Inflammatory macrophage (primary cell): ENCODE data around the gene DQX1.
"Not testable (repeated sequence)": the region's sequence is repeated elsewhere in the genome, so short reads cannot be mapped to it uniquely, and the experiment has no call there.

Source experiments
- DNase-seq, 2 donors: peaks; one replicate each; pipeline ENCODE4 v3.0.0-alpha.2; 2020 to 2022
- total RNA-seq, 18 experiments: gene quantifications; one replicate each; lab custom pipeline; 2026; ENCODE audit warnings: mixed read lengths in 6 of 18, inconsistent platforms in 2 of 18; lab: John Stamatoyannopoulos, UW

DQX1 gene, protein sequence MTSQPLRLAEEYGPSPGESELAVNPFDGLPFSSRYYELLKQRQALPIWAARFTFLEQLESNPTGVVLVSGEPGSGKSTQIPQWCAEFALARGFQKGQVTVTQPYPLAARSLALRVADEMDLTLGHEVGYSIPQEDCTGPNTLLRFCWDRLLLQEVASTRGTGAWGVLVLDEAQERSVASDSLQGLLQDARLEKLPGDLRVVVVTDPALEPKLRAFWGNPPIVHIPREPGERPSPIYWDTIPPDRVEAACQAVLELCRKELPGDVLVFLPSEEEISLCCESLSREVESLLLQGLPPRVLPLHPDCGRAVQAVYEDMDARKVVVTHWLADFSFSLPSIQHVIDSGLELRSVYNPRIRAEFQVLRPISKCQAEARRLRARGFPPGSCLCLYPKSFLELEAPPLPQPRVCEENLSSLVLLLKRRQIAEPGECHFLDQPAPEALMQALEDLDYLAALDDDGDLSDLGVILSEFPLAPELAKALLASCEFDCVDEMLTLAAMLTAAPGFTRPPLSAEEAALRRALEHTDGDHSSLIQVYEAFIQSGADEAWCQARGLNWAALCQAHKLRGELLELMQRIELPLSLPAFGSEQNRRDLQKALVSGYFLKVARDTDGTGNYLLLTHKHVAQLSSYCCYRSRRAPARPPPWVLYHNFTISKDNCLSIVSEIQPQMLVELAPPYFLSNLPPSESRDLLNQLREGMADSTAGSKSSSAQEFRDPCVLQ
- 0 to 0.33 (median 0.12) reads per million in 18 experiments for total RNA-seq

DNA sequence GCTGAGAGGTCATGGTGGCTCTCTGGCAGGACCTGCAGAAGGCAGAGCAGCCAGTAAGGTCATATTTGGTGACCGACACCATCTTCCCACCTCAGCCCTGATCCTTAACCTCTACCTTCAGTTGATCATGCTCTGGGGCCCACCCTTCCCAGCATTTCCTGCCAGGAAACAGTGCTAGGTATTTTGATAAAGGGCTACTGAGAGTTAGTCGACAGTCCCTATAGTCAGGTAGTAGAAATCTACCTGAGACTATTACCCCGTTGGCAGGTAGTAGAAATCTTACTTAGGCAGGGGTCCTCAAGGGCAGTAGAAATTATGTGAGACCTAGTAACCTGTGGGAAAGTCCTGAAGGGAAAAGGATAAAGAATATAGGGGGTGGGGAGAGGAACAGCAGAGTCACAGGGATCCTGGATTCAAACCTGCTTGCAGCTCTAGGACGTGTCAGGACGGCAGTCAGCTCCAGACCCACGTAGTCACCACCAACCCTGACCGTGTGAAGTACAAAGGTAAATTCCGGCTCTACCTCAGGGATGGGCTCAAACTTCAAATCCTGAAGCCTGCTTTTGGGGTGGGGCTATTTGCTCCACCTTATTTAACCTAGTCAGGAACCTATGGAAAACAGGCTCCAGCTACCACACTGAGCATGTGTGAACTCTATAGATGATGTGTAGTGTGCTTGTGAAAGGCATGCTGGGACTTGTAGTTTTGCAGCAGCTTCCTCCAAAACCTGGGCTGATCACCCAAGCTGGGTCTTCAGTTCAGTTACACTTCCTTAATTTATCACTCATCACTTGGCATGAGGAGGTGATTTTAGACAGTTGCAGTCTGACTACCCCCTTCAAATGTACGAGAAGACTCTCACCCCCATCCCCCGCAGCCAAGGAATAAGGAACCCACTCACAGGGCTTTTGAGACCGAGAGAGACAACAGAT lies at the start of gene DQX1:
Gene DQX1 (minus strand): TSS at position 515 of the 932 bp plus-strand sequence. CDS start 502 bp downstream, at position 13.
- peak; percentile 52 to 55 for DNase-seq

DNA sequence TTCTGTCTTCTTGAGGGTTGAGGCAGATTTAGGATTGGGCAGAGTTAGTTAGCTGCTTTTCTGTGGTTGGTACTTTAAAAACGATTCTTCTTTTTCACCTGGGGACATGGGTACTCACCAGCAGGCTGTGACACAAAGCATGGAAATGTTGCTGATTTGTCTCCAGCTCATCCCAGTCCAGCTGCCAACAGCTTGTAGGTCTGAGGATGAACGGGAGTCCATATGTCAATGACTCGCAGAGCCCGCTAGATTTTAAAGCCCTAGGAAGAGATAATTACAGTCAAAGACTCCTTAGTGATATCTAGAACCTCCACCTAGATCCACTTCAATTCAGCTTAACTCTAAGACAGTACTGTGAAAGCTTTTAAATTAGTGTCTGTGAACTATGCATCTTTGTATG lies 49.3 kb upstream of the DQX1 start:
- no peak for DNase-seq

DNA sequence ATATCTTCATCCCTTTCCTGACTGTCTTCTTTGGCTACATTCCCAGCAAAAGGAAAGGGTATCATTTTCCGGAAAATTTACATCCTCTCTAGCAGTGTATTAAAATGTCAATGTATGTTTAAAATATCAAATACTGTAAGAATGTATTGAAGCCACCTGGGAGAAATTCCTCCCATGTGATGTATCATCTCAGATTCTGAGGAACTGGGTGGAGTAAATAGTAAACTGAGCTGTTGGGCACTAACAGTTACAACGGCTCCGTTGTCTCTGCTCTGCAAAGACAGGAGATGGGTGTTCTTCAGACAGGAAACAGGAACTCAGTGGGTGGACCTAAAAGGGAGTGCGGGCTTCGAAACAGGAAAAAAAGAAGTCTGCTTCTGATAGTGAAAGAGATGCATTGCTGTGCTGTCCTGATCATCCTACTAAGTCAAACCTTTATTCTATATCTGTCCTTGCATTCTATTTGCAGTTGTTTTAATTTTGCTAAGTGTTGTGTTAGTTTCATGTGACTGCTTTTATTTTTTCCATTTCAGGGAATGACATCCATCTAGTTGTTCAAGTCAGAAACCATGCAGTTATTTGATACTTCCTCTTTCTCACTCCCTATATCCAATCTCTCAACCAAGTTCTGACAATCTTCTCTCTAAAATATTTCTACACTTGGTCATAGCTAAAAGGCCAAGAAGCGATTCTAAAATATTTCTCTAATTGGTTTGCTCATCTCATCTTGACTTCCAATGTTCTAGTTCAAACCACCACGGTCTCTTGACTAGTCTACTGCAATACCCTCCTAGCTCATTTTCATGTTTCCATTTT lies 47.9 kb upstream of the DQX1 start:
- DNase-seq: peak; percentile 83 to 85

DNA sequence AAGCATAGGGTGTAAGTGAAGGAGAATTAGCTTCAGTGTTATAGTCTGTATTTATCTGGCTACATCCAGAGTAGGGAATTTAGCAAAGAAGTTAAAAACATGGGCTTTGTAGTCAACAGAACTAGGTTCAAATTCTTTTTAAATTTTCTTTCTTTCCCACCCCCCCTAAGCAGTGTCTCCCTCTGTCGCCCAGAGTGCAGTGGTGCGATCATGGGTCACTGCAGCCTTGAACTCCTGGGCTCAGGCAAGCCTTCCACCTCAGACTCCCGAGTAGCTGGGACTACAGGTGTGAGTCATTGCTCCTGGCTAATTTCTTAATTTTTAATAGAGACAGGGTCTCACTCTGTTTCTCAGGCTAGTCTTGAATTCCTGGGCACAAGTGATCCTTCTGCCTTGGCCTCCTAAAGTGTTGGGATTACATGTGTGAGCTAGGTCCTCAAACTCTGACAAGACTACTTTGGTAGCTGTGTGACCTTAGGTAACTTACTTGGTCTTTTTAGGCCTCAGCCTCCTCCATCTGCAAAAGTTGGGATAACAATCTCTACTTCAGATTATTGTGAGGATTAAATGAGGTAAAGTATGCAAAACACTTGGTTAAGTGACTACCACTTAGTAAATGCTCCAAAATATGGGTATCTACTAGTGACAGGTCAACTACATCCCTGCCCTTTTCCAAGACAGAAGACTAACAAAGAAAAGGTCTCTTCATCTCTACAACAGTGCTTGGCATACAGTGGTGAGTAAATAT lies 46.3 kb upstream of the DQX1 start:
- no peak for DNase-seq

DNA sequence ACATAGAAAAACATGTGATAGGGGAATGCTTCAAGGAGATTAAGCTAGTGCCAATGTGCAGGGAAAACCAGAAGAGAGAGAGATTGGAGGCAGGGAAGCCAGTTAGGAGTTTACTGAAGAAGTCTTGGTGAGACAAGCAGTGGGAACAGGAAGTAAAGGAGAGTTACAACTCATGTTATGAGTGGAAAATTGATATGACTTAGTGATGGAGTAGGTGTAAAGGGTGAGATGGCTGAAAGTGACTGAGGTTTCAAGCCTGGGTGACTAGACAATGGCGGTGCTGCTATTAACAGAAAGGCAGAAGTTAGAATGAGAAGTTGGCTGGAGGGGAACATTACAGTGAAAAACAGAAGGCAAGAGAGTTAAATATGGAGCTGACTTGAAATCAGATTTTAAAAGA lies 45.0 kb upstream of the DQX1 start:
- DNase-seq: peak; percentile 72 to 82

DNA sequence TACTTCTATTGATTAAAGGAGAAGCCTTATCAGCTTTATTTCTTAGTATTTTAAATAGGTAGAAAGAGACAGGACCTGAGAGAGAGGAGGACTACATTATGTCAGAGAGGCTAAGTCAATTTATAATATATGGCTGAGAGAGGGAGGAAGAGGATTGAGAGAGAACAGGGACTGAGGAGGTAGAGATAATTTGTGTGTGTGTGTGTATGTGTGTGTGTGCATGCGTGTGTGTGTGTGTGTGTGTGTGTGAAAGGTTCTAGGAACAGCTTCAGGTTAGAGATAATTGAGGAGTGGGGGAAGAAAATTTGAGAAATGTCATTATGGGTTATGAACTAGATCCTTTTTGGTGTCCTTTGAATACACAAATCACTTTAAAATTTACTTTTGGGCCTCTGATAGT lies 43.7 kb upstream of the DQX1 start:
- no peak for DNase-seq

DNA sequence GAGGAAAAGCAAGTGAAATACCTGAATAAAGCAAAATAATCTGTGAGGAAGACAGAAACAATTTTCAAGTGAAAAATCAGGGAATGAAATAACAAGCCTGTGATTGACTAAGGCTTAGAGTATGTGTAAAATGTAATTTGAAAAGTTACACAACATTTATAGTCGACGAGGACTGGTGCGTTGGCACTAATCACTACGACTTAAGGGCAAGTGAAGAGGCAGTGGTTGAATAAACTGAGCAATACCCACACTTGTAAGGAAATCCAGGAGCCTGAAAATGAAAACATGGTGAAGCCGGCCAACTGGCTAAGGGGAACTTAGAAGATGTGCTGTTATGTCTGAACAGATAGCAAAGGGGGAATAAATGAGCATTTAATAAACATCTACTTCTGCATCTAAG lies 41.9 kb upstream of the DQX1 start:
- DNase-seq: peak; percentile 48 to 60

DNA sequence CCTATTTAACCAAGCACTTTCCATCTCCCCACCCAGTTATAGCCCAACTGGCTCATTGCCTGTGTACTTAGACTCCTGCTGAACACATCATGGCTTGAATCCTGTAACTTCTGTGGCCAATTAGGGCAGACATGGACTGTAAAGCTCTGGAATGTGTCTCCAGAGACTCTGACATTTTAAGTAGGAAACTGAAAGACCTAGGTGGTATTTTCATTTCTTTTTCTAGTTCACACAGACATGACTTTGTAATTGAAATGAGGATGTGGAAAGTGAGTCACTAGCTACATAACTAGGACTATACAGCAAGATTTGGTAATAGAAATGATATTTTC lies 40.7 kb upstream of the DQX1 start:
- peak; percentile 30 to 56 for DNase-seq

DNA sequence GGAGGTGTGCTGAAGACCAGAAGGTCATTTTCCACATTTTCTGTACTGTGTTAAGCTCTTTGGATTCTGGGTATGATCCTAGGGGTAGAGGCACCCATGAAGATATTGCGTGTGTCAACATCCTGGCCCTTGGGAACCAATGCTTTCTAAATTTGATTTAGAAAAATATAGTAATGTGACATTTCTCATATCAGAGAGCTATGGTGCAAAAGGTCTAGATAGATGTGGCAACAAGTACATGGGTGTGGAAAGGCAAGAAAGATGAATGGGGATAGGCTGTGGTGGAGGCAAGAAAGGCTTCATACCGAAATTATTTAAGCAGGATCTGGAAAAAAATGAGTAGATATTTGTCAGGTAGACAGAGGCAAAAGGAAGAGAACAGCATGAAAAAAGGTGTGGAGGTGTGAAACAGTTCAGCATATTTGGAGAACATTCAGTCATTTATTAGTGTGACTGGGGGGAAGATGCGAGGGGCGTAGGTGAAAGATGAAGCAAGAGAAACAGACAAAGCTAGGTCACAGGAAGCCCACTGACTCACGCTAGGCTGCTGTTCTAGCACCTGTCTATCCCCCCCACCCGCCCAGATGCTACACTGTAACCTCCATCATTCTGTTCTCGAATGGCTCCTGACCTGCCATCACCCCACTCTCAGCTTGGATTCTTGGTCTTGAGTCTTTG lies 40.2 kb upstream of the DQX1 start:
- peak; percentile 30 to 55 for DNase-seq

DNA sequence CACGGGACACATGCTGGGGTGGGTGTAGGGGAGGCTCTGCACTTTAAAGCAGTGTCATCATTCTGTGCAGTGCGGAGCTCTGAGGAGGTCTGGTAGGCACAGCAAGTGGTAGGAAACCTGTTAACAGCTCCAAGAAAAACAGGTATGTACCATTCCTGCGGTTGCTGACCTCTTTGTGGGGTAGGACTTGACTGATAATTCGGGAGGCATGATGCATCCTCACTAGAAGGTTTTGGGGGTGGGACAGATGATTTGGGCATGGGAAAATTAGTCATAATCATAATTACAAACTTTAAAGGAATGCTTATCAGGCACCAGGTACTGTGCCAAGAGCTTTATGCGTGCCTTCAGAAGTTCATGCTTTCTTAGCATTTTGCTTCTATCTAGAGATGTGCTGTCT lies 38.2 kb upstream of the DQX1 start:
- no peak for DNase-seq

DNA sequence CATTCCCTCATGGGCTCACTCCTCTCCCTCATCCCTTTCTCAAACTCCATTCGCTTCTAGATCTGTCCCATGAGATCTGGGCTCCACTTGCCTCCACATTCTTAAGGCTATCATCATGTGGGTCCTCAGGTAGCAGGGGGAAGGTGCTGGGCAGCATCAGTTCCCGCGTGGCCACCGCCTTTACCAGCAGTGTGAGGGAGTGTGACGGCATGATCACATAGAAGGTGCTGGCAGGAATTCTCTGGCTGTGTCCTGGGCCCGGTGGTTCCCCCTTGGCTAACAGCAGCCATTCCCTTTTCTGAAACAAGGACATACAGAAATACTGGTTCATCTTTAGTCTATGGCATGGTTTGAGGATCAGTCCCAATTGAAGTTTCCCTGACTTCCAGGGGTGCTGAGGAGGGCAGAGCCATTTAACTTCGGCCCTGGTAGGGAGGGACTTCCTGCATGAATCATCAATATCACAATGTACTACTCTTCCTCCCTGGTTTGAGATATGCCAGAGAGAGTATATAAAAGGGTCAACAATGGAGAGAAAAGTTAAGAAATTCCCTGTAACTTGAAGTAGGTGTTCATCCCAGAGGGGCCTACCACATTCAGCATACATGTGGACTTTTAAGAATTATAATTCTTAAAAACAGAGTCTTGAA lies 36.2 kb upstream of the DQX1 start:
- peak in 1 of 2 donors; percentile 26 for DNase-seq

DNA sequence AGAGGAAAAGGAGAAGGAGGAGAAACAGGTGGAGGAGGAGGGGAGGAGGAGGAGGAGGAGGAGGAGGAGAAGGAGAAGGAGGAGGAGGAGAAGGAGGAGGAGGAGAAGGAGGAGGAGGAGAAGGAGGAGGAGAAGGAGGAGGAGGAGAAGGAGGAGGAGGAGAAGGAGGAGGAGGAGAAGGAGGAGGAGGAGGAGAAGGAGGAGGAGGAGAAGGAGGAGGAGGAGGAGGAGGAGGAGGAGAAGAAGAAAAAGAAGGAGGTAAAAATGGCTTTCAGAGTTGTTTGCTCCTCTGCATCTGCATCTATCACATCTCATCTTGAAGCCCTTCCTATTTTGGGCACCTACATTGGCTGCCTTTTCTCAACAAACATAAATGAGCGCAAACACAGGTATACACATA lies 35.0 kb upstream of the DQX1 start:
- DNase-seq: not testable (repeated sequence)

DNA sequence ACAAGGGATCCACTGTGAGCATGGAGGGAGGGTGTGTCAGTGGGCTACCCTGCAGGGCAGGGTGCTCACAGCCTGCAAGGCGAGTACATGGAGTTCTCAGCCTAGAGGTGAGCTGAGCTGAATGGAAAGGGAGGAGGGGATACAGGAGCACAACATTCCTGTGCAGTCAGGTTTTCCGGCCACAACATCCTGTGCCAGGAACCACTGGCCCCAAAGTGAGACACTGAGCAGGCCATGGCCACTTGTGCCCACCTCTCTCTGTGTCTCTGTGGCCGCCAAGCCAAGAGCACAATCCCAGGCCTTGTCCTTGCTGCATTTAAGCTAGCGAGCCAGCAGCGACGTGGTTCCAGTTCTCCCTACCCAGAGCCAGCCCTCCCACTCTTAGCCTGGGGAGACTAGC lies 34.6 kb upstream of the DQX1 start:
- peak in 1 of 2 donors; percentile 46 for DNase-seq

DNA sequence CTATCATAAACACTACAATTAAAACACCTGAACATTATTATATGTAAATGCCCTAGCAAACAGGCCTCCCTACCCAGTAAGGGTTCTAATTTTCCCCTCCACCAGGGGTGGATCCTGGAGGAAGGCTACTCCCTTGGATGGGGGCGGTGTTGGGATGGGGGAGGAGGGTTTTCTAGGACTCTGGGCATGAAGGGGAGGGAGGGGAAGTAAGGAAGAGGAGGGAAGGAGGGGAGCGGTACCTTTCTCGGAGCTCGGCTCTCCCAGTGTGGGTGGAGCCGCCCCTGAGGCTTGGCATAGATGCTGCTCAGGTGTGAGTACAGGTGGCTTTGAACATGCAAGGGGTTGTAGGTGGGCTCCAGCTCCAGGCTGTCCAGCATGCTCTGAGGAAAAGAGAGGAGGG lies 33.9 kb upstream of the DQX1 start:
- no peak for DNase-seq

DNA sequence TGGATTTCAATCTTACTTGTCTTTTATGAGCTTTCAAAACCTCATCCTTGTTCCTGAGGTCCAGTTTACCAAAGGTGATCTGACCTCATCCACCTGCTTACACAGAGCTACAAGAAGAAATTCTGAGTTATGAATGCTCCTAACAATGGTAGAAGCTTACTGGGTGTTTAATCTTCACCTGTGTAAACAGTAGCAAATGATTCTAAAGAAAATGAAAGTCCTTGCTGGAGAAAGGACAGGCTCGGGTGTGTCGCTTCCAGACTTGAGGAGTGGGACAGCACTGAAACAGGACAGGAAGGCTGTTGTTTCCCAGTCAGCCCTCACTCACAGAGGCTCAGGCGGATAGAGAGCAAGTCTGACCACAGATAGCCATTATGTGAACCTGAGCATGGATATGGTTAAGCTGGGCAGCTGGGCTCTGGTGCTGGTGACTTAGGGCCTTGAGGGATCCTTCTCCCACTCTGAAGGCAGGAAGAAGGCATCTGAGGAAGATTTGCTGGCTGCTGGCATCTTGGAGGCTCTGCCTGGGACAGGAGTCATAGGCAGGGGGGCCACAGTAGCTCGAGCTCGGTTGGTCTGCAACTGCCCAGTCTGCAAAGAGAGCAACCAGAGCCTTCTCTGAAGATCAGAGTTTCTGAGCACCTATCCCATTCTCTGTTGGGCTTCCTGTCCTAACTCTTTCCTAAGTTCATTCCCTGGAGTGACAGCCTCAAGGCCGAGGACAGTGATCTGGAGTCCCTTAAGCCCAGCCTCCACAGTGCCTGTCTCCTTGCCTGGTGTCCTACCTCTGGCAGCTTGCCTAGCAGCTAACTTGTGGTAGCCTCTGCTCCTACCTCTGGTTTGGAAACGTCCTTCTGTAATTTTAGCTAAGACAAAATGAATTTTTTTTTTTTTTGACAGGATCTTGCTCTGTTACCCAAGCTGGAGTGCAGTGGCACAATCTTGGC lies 32.5 kb upstream of the DQX1 start:
- DNase-seq: no peak

DNA sequence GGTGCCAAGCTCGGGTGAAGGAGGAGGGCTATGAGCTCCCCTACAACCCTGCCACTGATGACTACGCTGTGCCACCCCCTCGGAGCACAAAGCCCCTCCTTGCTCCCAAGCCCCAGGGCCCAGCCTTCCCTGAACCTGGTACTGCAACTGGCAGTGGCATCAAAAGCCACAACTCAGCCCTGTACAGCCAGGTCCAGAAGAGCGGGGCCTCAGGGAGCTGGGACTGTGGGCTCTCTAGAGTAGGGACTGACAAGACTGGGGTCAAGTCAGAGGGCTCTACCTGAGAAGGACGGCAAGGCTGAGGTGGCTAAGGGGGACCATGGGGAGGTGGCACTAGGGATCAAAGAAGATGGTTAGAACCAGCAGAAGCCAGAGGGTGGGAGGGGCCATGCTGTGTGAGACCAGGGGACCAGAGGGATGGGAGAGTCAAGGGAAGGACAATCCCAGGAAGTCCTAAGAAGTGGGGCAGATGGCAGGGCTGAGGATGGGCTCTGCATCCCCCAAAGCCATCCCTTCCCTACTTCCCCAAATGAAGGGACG lies 30.9 kb upstream of the DQX1 start:
- DNase-seq: no peak

DNA sequence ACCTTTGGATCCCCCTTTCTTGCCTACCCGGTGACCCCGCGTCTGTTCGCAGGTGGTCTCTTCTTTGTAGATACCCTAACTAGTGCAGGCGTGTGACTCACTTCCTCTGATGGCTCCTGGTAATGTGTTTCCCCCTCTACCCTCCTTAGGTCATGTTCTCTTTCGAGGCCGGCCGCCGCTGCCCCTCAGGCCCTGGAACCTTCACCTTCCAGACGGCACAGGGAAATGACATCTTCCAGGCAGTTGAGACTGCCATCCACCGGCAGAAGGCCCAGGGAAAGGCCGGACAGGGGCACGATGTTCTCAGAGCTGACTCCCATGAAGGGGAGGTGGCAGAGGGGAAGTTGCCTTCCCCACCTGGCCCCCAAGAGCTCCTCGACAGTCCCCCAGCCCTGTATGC lies 30.1 kb upstream of the DQX1 start:
- peak in 1 of 2 donors; percentile 35 for DNase-seq

DNA sequence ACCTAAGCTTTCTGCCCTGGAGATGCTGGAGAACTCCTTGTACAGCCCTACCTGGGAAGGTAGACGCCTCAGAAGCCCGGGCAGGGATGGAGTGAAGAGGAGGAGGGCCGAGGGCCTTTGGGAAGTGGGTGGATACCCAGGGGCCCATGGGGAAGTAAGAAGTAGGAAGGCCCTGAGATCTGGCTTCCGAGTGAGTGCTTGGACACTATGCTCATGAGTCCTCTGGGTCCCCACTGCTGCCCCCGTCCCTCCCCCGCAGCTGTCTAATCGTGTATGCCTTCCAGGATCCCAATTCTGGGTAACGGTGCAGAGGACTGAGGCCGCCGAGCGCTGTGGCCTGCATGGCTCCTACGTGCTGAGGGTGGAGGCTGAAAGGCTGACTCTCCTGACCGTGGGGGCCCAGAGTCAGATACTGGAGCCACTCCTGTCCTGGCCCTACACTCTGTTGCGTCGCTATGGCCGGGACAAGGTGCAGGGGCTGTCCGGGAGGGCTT lies 29.6 kb upstream of the DQX1 start:
- DNase-seq: peak; percentile 78 to 91
